Karpas-422 (cell line): ENCODE data around the gene FSIP1. TPM values are rescaled to one million over a fixed set of nuclear protein-coding genes. Genes with fewer than 3 reads are reported as not detected.

Experiments
- DNase-seq: peaks from one replicate; pipeline ENCODE4 v3.0.0-alpha.2; 2015
- H2AFZ ChIP-seq: fragments of 200-600 bp; sonication (generic); 2 replicates; pipeline ENCODE4 v1.6.1; 2014; ENCODE audit warnings: antibody characterized with exemption, low read length, mixed read lengths
- H3K27ac ChIP-seq: fragments of 200-600 bp; sonication (generic); 2 replicates; pipeline ENCODE4 v1.5.1; 2014; ENCODE audit warnings: mild to moderate bottlenecking, low read length, moderate library complexity
- H3K27me3 ChIP-seq: fragments of 200-600 bp; sonication (generic); 2 replicates; pipeline ENCODE4 v1.6.1; 2014; ENCODE audit warnings: low read length, mixed read lengths
- H3K36me3 ChIP-seq: fragments of 200-600 bp; sonication (generic); 2 replicates; pipeline ENCODE4 v1.6.1; 2014; ENCODE audit warnings: low read length, mixed read lengths; ENCODE audit not compliant: insufficient read depth
- H3K4me1 ChIP-seq: fragments of 200-600 bp; sonication (generic); 2 replicates; pipeline ENCODE4 v1.6.1; 2014; ENCODE audit warnings: mild to moderate bottlenecking, low read length, mixed read lengths
- H3K4me2 ChIP-seq: fragments of 200-600 bp; sonication (generic); 2 replicates; pipeline ENCODE4 v1.6.1; 2014; ENCODE audit warnings: low read length, low read depth, mild to moderate bottlenecking; ENCODE audit not compliant: poor library complexity, severe bottlenecking
- H3K4me3 ChIP-seq: fragments of 200-600 bp; sonication (generic); 2 replicates; pipeline ENCODE4 v1.5.1; 2014; ENCODE audit warnings: mild to moderate bottlenecking, antibody characterized with exemption, low read length, mixed read lengths
- H3K79me2 ChIP-seq: fragments of 200-600 bp; sonication (generic); 2 replicates; pipeline ENCODE4 v1.6.1; 2014; ENCODE audit warnings: mild to moderate bottlenecking, low read length, mixed read lengths
- H3K9ac ChIP-seq: fragments of 200-600 bp; sonication (generic); 2 replicates; pipeline ENCODE4 v1.6.0; 2014; ENCODE audit warnings: low read length
- H3K9me2 ChIP-seq: fragments of 200-600 bp; sonication (generic), shearing (Covaris generic); replicated peaks from 2 replicates; pipeline ENCODE4 v1.6.0; 2014; ENCODE audit warnings: mild to moderate bottlenecking, low read length, moderate library complexity; ENCODE audit not compliant: insufficient read depth
- H3K9me3 ChIP-seq: fragments of 300-700, 200-600 bp; sonication (generic); 2 replicates; pipeline ENCODE4 v1.6.1; 2014; ENCODE audit warnings: low read length, mixed read lengths
- H4K20me1 ChIP-seq: fragments of 200-600 bp; sonication (generic); 2 replicates; pipeline ENCODE4 v1.6.1; 2014; ENCODE audit warnings: mild to moderate bottlenecking, antibody characterized with exemption, low read length, low read depth; ENCODE audit not compliant: insufficient read depth
- total RNA-seq: library from RNA; depleted of rRNA; stranded (reverse); fragments of >200 nt; shearing (Covaris generic); gene quantifications from 2 replicates; pipeline ENCODE4 v1.2.3, GENCODE V29; 2014; ENCODE audit warnings: low replicate concordance

The FSIP1 gene
- total RNA-seq, 1 experiment from 2014 or later, result 0.07 TPM

- H3K27ac ChIP-seq, result no peak overlapping the region
- no peaks in the 10 kb centered on the region for H3K27me3 ChIP-seq
- no peaks in the 10 kb centered on the region for H4K20me1 ChIP-seq
- peak; percentile 12 for DNase-seq
- H3K9me3 ChIP-seq, result no peaks in the 10 kb centered on the region
- H3K9me2 ChIP-seq, result no peaks in the 10 kb centered on the region
- H3K4me1 ChIP-seq, result no peaks in the 10 kb centered on the region
- H3K4me3 ChIP-seq, result no peak overlapping the region
- no peak overlapping the region for H3K9ac ChIP-seq
- H3K79me2 ChIP-seq, result no peaks in the 10 kb centered on the region
- H2AFZ ChIP-seq, result no peak overlapping the region
- H3K4me2 ChIP-seq, result no peak overlapping the region
- H3K36me3 ChIP-seq, result no peaks in the 10 kb centered on the region
These were observed 207.5 kb downstream of the FSIP1 start for GRCh38 chr15:39575180-39575579.

GRCh38 chr15:39574427-39574826 is 208.2 kb downstream of the FSIP1 start:
- Histone ChIP-seq H3K36me3 (no peaks in the 10 kb centered on the region), H3K9ac (no peak overlapping the region), H3K9me2 (no peaks in the 10 kb centered on the region), H4K20me1 (no peaks in the 10 kb centered on the region), H2AFZ (no peak overlapping the region), H3K9me3 (no peaks in the 10 kb centered on the region), H3K4me3 (no peak overlapping the region), H3K27me3 (no peaks in the 10 kb centered on the region), H3K4me2 (no peak overlapping the region), H3K27ac (no peak overlapping the region), H3K4me1 (no peaks in the 10 kb centered on the region), H3K79me2 (no peaks in the 10 kb centered on the region)
- DNase-seq, result no peak

- Histone ChIP-seq H2AFZ (no peak overlapping the region), H3K9me2 (no peaks in the 10 kb centered on the region), H3K27ac (no peak overlapping the region), H3K4me2 (no peak overlapping the region), H3K79me2 (no peaks in the 10 kb centered on the region), H3K9ac (no peak overlapping the region), H3K36me3 (no peaks in the 10 kb centered on the region), H4K20me1 (no peaks in the 10 kb centered on the region), H3K4me3 (no peak overlapping the region), H3K9me3 (no peaks in the 10 kb centered on the region), H3K27me3 (no peaks in the 10 kb centered on the region), H3K4me1 (no peaks in the 10 kb centered on the region)
- no peak for DNase-seq
These were observed 208.8 kb downstream of the FSIP1 start for GRCh38 chr15:39573844-39574243.

- H3K27me3 ChIP-seq, result no peaks in the 10 kb centered on the region
- no peaks in the 10 kb centered on the region for H4K20me1 ChIP-seq
- no peak for DNase-seq
- H2AFZ ChIP-seq, result no peak overlapping the region
- no peak overlapping the region for H3K4me2 ChIP-seq
- no peak overlapping the region for H3K4me3 ChIP-seq
- H3K79me2 ChIP-seq, result no peaks in the 10 kb centered on the region
- no peaks in the 10 kb centered on the region for H3K4me1 ChIP-seq
- H3K9me2 ChIP-seq, result no peaks in the 10 kb centered on the region
- no peak overlapping the region for H3K27ac ChIP-seq
- no peaks in the 10 kb centered on the region for H3K36me3 ChIP-seq
- no peaks in the 10 kb centered on the region for H3K9me3 ChIP-seq
- H3K9ac ChIP-seq, result no peak overlapping the region
These were observed 209.4 kb downstream of the FSIP1 start for GRCh38 chr15:39573287-39573686.

GRCh38 chr15:39565851-39566250 is 216.8 kb downstream of the FSIP1 start:
- Histone ChIP-seq H3K4me1 (no peaks in the 10 kb centered on the region), H3K4me2 (no peak overlapping the region), H3K9ac (no peak overlapping the region), H3K27me3 (no peaks in the 10 kb centered on the region), H3K9me2 (no peaks in the 10 kb centered on the region), H3K9me3 (no peaks in the 10 kb centered on the region), H2AFZ (no peak overlapping the region), H3K36me3 (no peaks in the 10 kb centered on the region), H3K27ac (no peak overlapping the region), H4K20me1 (no peaks in the 10 kb centered on the region), H3K79me2 (no peaks in the 10 kb centered on the region), H3K4me3 (no peak overlapping the region)
- DNase-seq, result no peak

- Histone ChIP-seq H3K4me3 (no peak overlapping the region), H3K27me3 (no peaks in the 10 kb centered on the region), H3K9ac (no peak overlapping the region), H2AFZ (no peak overlapping the region), H3K4me2 (no peak overlapping the region), H3K79me2 (no peaks in the 10 kb centered on the region), H3K9me2 (no peaks in the 10 kb centered on the region), H3K36me3 (no peaks in the 10 kb centered on the region), H3K4me1 (no peaks in the 10 kb centered on the region), H3K27ac (no peak overlapping the region), H3K9me3 (no peaks in the 10 kb centered on the region), H4K20me1 (no peaks in the 10 kb centered on the region)
- no peak for DNase-seq
These were observed 217.5 kb downstream of the FSIP1 start for GRCh38 chr15:39564972-39565665.

- H3K9me2 ChIP-seq, result no peaks in the 10 kb centered on the region
- H2AFZ ChIP-seq, result no peak overlapping the region
- no peak overlapping the region for H3K4me2 ChIP-seq
- DNase-seq, result no peak
- no peaks in the 10 kb centered on the region for H3K4me1 ChIP-seq
- no peaks in the 10 kb centered on the region for H4K20me1 ChIP-seq
- no peak overlapping the region for H3K9ac ChIP-seq
- no peaks in the 10 kb centered on the region for H3K36me3 ChIP-seq
- no peak overlapping the region for H3K27ac ChIP-seq
- H3K27me3 ChIP-seq, result no peaks in the 10 kb centered on the region
- no peaks in the 10 kb centered on the region for H3K9me3 ChIP-seq
- H3K79me2 ChIP-seq, result no peaks in the 10 kb centered on the region
- H3K4me3 ChIP-seq, result no peak overlapping the region
These were observed 224.2 kb downstream of the FSIP1 start for GRCh38 chr15:39558421-39558820.

GRCh38 chr15:39556461-39556860 is 226.2 kb downstream of the FSIP1 start:
- no peaks in the 10 kb centered on the region for H3K9me3 ChIP-seq
- no peaks in the 10 kb centered on the region for H3K79me2 ChIP-seq
- H2AFZ ChIP-seq, result no peak overlapping the region
- no peak overlapping the region for H3K9ac ChIP-seq
- no peak for DNase-seq
- no peaks in the 10 kb centered on the region for H3K36me3 ChIP-seq
- no peak overlapping the region for H3K27ac ChIP-seq
- no peaks in the 10 kb centered on the region for H3K9me2 ChIP-seq
- no peak overlapping the region for H3K4me2 ChIP-seq
- no peaks in the 10 kb centered on the region for H3K4me1 ChIP-seq
- no peaks in the 10 kb centered on the region for H4K20me1 ChIP-seq
- no peak overlapping the region for H3K4me3 ChIP-seq
- H3K27me3 ChIP-seq, result no peaks in the 10 kb centered on the region
